Measurements from ENCODE around the gene MTARC2. TPM values are rescaled to one million over a fixed set of nuclear protein-coding genes. Genes with fewer than 3 reads are reported as not detected.
A peak's percentile ranks its signal among the peaks of the same experiment; 100 is the strongest.

Gene MTARC2
- total RNA-seq, 1 experiment from 2014 or later, result 13.3 TPM

GRCh38 chr1:220732137-220732536 is 16.0 kb upstream of the MTARC2 start:
- BruUV-seq (replicated peaks), result no TSS peak
- TF ChIP-seq EZH2 (IDR thresholded peaks at IDR 0.05; ENCODE audit: low read length, unreplicated experiment) (no peak), EZH2phosphoT487 (IDR thresholded peaks at IDR 0.05; ENCODE audit: borderline replicate concordance, low read length) (no peak), CTCF (conservative IDR thresholded peaks at IDR 0.05; ENCODE audit: low read depth, low read length) (no peak)
- DNase-seq, result no peak
- no peaks in the 10 kb centered on the region for H3K9me3 ChIP-seq (ENCODE audit: low read length)
- no peak overlapping the region for H3K4me3 ChIP-seq (ENCODE audit: low read length)
- H3K79me2 ChIP-seq (ENCODE audit: low read length), result no peaks in the 10 kb centered on the region
- no peaks in the 10 kb centered on the region for H3K27me3 ChIP-seq (ENCODE audit: low read length)
- no peak overlapping the region for H3K4me2 ChIP-seq (ENCODE audit: low read length)
- no peaks in the 10 kb centered on the region for H3F3A ChIP-seq (ENCODE audit: low read length, unreplicated experiment)
- H2AFZ ChIP-seq (ENCODE audit: low read length), result peak overlapping the region; percentile 85; the same call in 1 of the 2 replicates
- no peaks in the 10 kb centered on the region for H3K9me2 ChIP-seq (replicated peaks; ENCODE audit: low read length)
- H4K20me1 ChIP-seq (ENCODE audit: low read length), result no peaks in the 10 kb centered on the region
- ChIA-PET CTCF (interaction anchor here (2.8 kb wide), 1 partner anchor 55 kb away, joined by 26 read pairs; the partner anchor contains the start of gene MTARC1), POLR2A (ENCODE audit: unreplicated experiment) (no interaction called here)
- no peak overlapping the region for H3K9ac ChIP-seq (ENCODE audit: low read length)
- H3K36me3 ChIP-seq (ENCODE audit: low read depth, low read length), result no peaks in the 10 kb centered on the region
- H3K27ac ChIP-seq (ENCODE audit: low read length), result no peak overlapping the region
- peaks cover 25% of the 10 kb centered on the region for H3K4me1 ChIP-seq (ENCODE audit: insufficient read depth, low read length)
- no peak for ATAC-seq
- intact Hi-C loops (cut with micrococcal nuclease), result loop anchor here (5.0 kb wide), 2 partner anchors 515 to 545 kb away; no protein-coding TSS in a partner anchor

DNA sequence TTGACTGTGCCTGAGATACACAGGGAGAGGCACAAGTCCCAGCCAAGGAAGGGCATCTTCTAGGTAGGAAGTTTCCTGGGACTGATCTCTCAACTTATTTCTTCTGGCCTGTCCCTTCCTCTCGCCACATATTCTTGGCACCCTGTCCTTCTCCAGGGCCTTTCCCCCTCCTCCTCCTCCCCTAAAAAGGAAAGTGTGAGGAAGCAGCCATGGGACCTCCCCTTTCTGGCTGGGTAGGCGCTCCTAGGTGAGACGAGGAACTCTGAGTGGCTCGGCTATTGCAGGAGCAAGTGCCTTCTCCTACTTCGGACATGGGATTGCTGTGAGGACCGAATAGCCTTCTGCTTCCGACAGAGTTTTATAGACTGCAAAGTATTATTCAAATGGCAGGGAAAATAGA is 15.5 kb upstream of the MTARC2 start:
- intact Hi-C loops (cut with micrococcal nuclease), result loop anchor here (1.0 to 5.0 kb wide), 5 partner anchors 42 to 545 kb away; partner anchors contain the start of genes C1orf115 and MTARC1
- ChIA-PET POLR2A (ENCODE audit: unreplicated experiment) (interaction anchor here (0.5 to 2.2 kb wide), 3 partner anchors 16 to 52 kb away, joined by 4 to 17 read pairs (median 11); partner anchors contain the start of gene MTARC2), CTCF (interaction anchor here (0.5 to 2.8 kb wide), 11 partner anchors 15 to 497 kb away, joined by 3 to 26 read pairs (median 10); partner anchors contain the start of genes MTARC1 and MTARC2)
- ATAC-seq, result no peak
- peak overlapping the region; percentile 85 for H2AFZ ChIP-seq (ENCODE audit: low read length)
- DNase-seq, result no peak
- no peaks in the 10 kb centered on the region for H3F3A ChIP-seq (ENCODE audit: low read length, unreplicated experiment)
- no peaks in the 10 kb centered on the region for H3K79me2 ChIP-seq (ENCODE audit: low read length)
- H3K27me3 ChIP-seq (ENCODE audit: low read length), result no peaks in the 10 kb centered on the region
- H4K20me1 ChIP-seq (ENCODE audit: low read length), result no peaks in the 10 kb centered on the region
- no peaks in the 10 kb centered on the region for H3K9me3 ChIP-seq (ENCODE audit: low read length)
- H3K9me2 ChIP-seq (replicated peaks; ENCODE audit: low read length), result no peaks in the 10 kb centered on the region
- TF ChIP-seq CTCF (conservative IDR thresholded peaks at IDR 0.05; ENCODE audit: low read depth, low read length) (no peak), EZH2phosphoT487 (IDR thresholded peaks at IDR 0.05; ENCODE audit: borderline replicate concordance, low read length) (no peak), EZH2 (IDR thresholded peaks at IDR 0.05; ENCODE audit: low read length, unreplicated experiment) (no peak)
- TSS peak; percentile 88 for BruUV-seq (replicated peaks)
- 0 out of 2 replicates have a peak overlapping the region, but pooled peaks have one; percentile 1 for H3K9ac ChIP-seq (ENCODE audit: low read length)
- H3K27ac ChIP-seq (ENCODE audit: low read length), result no peak overlapping the region
- H3K36me3 ChIP-seq (ENCODE audit: low read depth, low read length), result no peaks in the 10 kb centered on the region
- peaks cover 25% of the 10 kb centered on the region for H3K4me1 ChIP-seq (ENCODE audit: insufficient read depth, low read length)
- peak overlapping the region; percentile 56; the same call in 1 of the 2 replicates for H3K4me3 ChIP-seq (ENCODE audit: low read length)
- H3K4me2 ChIP-seq (ENCODE audit: low read length), result peak overlapping the region; percentile 84

Data from PC-3 (cell line).